Glutamatergic neuron (in vitro differentiated cells): ENCODE measurements around the gene CTDSP2. TPM values are rescaled to one million over a fixed set of nuclear protein-coding genes. Genes with fewer than 3 reads are reported as not detected.

ENCODE experiments used
- DNase-seq: peaks from one replicate; pipeline ENCODE4 v3.0.0; 2022
- H3K27ac Mint-ChIP-seq: one replicate; pipeline ENCODE4 v1.8.0; 2020; ENCODE audit warnings: mild to moderate bottlenecking, mixed read lengths, inconsistent platforms; ENCODE audit not compliant: unreplicated experiment
- H3K27me3 Mint-ChIP-seq: one replicate; pipeline ENCODE4 v1.8.0; 2020; ENCODE audit warnings: mild to moderate bottlenecking, moderate library complexity, mixed read lengths, inconsistent platforms; ENCODE audit not compliant: unreplicated experiment
- H3K36me3 Mint-ChIP-seq: one replicate; pipeline ENCODE4 v1.8.0; 2020; ENCODE audit warnings: mild to moderate bottlenecking, mixed read lengths, inconsistent platforms; ENCODE audit not compliant: unreplicated experiment
- H3K4me1 Mint-ChIP-seq: one replicate; pipeline ENCODE4 v1.8.0; 2020; ENCODE audit warnings: mild to moderate bottlenecking, low read depth, mixed read lengths, inconsistent platforms; ENCODE audit not compliant: unreplicated experiment
- H3K4me3 Mint-ChIP-seq: one replicate; pipeline ENCODE4 v1.8.0; 2020; ENCODE audit warnings: mild to moderate bottlenecking, mixed read lengths, inconsistent platforms; ENCODE audit not compliant: unreplicated experiment
- H3K9me3 Mint-ChIP-seq: one replicate; pipeline ENCODE4 v1.8.0; 2020; ENCODE audit warnings: mild to moderate bottlenecking, moderate library complexity, mixed read lengths, inconsistent platforms; ENCODE audit not compliant: unreplicated experiment
- total RNA-seq: library from RNA; stranded (reverse); fragmentation: NEBNext Ultra II Directional; extraction: Animal tissue kit (Norgen Biotek cat#: 25700); gene quantifications from one replicate; pipeline ENCODE4 v1.2.1, GENCODE V29; 2021; ENCODE audit not compliant: unreplicated experiment
- TF ChIP-seq, protein P1 (sequence below): fragments of 200-600 bp; sonication (generic); IDR thresholded peaks from one replicate; pipeline ENCODE4 v1.5.0; 2021; ENCODE audit not compliant: partially characterized antibody, unreplicated experiment

CTDSP2 gene
- total RNA-seq, 1 donor from 2014 or later, result 127 TPM

GRCh38 chr12:57893431-57894353 lies 47.2 kb upstream of the CTDSP2 start:
- Mint-ChIP-seq H3K27me3 (peaks cover 10% of the 10 kb centered on the region), H3K4me1 (peaks cover 57% of the 10 kb centered on the region), H3K9me3 (peaks cover 21% of the 10 kb centered on the region), H3K4me3 (peak overlapping the region; percentile 57), H3K36me3 (no peaks in the 10 kb centered on the region), H3K27ac (peak overlapping the region; percentile 97)
- TF ChIP-seq, protein P1, sequence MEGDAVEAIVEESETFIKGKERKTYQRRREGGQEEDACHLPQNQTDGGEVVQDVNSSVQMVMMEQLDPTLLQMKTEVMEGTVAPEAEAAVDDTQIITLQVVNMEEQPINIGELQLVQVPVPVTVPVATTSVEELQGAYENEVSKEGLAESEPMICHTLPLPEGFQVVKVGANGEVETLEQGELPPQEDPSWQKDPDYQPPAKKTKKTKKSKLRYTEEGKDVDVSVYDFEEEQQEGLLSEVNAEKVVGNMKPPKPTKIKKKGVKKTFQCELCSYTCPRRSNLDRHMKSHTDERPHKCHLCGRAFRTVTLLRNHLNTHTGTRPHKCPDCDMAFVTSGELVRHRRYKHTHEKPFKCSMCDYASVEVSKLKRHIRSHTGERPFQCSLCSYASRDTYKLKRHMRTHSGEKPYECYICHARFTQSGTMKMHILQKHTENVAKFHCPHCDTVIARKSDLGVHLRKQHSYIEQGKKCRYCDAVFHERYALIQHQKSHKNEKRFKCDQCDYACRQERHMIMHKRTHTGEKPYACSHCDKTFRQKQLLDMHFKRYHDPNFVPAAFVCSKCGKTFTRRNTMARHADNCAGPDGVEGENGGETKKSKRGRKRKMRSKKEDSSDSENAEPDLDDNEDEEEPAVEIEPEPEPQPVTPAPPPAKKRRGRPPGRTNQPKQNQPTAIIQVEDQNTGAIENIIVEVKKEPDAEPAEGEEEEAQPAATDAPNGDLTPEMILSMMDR, result no peak
- DNase-seq, result no peak

DNA sequence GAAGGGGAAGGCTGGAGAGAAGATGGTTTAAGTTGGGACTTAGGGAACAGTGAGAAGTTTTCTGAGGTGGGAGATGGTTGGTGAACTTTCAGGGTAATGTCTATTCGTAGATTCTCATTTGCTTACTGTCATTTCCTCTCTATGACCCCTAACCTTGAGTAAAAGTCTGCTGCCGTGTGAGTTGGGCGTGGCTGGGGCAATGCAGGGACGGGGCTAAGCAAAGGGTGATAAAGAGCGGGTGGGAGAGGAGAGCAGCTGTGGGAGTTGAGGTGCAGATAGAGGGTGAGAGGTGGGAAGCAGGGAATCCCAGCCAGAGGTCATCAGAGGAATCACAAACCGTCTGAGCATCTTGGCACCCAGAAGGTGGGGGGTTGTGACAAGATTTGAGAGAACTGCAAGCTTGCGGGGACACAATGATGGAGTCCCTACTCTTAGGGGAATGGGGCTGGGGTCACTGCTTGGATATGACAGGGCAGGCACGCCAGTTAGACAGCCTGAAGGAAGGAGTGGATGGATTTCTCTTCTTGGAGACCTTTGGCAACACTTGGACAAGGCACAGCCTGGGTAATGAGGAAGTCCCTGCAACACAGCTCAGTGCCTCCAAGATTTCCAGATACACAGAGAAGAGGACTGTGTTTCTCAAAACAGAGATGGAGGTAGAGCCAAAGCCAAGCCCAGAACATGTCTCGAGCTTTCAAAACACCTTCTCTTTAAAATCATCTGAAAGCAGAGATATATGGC lies 45.9 kb upstream of the CTDSP2 start:
- TF ChIP-seq, protein P1, result no peak
- no peak overlapping the region for H3K4me3 Mint-ChIP-seq
- peaks cover 20% of the 10 kb centered on the region for H3K9me3 Mint-ChIP-seq
- H3K27me3 Mint-ChIP-seq, result peaks cover 10% of the 10 kb centered on the region
- DNase-seq, result no peak
- H3K27ac Mint-ChIP-seq, result peak overlapping the region; percentile 49
- no peaks in the 10 kb centered on the region for H3K36me3 Mint-ChIP-seq
- peaks cover 51% of the 10 kb centered on the region for H3K4me1 Mint-ChIP-seq

- DNase-seq, result no peak
- TF ChIP-seq, protein P1, result no peak
- no peak overlapping the region for H3K4me3 Mint-ChIP-seq
- H3K4me1 Mint-ChIP-seq, result peaks cover 46% of the 10 kb centered on the region
- H3K9me3 Mint-ChIP-seq, result peaks cover 19% of the 10 kb centered on the region
- no peaks in the 10 kb centered on the region for H3K36me3 Mint-ChIP-seq
- H3K27me3 Mint-ChIP-seq, result peaks cover 12% of the 10 kb centered on the region
- peak overlapping the region; percentile 19 for H3K27ac Mint-ChIP-seq
These were observed 45.2 kb upstream of the CTDSP2 start for GRCh38 chr12:57891542-57892228.

GRCh38 chr12:57890191-57891115 lies 43.9 kb upstream of the CTDSP2 start:
- Mint-ChIP-seq H3K27me3 (peaks cover 12% of the 10 kb centered on the region), H3K4me1 (peaks cover 44% of the 10 kb centered on the region), H3K27ac (peak overlapping the region; percentile 67), H3K9me3 (peaks cover 13% of the 10 kb centered on the region), H3K4me3 (no peak overlapping the region), H3K36me3 (no peaks in the 10 kb centered on the region)
- TF ChIP-seq, protein P1, result no peak
- no peak for DNase-seq
